DMS79 treated with DMSO at 0.1 percent for 48 hours (cell line): Measurements from ENCODE around the gene CDC14B.
"Not testable (repeated sequence)": the region's sequence is repeated elsewhere in the genome, so short reads cannot be mapped to it uniquely, and the experiment has no call there.

ENCODE experiments used
- DNase-seq: peaks from one replicate; lab custom pipeline; 2025; lab: John Stamatoyannopoulos, UW

CDC14B gene

DNA sequence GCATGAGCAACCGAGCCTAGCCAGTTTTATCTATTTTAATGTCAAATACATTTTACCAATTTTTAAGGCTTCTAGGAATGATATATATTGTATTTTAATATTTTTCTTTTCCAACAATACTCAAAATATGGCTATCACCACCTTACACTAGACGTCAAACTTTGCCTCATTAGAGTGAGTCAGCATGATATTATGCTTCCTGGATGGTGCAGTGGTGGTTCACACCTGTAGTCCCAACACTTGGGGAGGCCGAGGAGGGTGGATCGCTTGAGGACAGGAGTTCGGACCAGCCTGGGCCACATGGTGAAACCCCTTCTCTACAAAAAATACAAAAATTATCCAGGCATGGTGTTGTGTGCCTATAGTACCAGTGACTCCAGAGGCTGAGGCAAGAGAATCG, 7.3 kb upstream of the CDC14B start:
- no peak for DNase-seq

DNA sequence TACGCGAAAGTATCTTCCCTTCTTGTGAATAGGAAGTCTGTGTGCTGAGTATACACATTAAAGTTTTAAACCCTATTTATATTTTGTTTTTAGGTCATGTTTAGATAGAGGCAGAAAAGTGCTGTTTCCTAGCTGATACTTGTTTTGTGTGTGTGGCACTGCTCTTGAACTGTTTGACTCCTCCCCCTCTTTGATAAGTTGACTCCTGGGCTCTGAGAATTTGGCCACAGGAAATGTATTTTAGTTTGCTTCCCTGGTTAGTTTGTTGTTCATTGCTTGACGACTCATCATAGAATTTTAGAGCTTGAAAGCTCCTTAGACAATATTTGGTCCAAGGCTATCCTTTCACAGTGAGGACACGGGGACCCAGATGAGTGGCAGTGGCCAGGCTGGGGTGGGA, 2.0 kb upstream of the CDC14B start:
- no peak for DNase-seq

DNA sequence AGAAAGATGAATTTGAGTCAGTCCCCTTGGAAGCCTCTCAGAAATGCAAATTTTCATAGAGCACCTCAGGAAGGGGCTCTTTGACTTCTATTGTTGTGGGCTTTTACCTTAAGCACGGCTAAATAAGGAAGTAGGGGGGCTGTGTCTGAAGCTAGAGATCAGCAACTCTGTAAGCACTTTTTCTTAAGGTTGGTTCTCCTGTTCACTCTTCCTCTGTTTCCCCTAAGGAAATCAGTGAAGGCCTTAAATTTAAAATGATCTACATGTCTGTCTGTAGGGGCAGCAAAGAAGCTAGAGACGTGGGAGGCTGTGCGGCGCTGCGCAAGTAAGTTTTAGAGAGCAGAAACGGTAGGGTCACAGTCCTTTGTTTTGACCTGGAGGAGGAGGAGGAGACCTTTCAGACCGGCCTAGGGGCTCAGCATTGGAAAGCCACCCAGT, 1.2 kb upstream of the CDC14B start:
- no peak for DNase-seq

DNA sequence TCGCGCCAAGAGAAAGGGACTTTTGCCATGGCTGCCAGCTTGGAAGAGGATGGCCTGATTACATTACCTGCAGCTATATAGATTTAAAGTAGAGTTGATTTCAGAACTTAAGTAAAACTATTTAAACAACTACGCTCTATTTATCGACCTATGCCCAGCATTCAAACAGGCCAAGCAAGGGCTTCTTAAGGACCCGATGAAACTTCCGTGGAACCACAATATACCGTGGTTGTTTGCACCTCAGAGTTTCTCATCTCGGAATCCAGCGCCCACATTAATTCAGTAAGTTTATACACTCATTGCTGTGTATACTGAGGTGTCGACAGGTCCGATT, 505 bp upstream of the CDC14B start:
- no peak for DNase-seq

DNA sequence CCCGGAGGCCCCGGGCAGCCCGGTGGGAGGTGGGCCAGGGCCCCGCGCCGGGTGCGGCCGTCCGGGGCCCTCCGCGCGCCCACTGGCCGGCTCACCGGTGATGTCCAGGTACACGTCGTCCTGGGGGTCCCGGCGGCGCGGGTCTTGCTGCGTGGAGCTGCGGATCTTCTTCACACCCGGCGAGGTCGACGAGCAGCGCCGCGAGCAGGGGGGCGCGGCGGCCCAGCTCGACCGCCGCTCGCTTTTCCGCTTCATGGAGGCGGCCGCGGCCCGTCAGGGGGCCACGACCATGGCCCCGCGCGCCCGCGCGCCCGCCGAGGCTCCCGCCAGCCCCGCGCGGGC, 548 bp downstream of the CDC14B start:
- DNase-seq, result no peak

DNA sequence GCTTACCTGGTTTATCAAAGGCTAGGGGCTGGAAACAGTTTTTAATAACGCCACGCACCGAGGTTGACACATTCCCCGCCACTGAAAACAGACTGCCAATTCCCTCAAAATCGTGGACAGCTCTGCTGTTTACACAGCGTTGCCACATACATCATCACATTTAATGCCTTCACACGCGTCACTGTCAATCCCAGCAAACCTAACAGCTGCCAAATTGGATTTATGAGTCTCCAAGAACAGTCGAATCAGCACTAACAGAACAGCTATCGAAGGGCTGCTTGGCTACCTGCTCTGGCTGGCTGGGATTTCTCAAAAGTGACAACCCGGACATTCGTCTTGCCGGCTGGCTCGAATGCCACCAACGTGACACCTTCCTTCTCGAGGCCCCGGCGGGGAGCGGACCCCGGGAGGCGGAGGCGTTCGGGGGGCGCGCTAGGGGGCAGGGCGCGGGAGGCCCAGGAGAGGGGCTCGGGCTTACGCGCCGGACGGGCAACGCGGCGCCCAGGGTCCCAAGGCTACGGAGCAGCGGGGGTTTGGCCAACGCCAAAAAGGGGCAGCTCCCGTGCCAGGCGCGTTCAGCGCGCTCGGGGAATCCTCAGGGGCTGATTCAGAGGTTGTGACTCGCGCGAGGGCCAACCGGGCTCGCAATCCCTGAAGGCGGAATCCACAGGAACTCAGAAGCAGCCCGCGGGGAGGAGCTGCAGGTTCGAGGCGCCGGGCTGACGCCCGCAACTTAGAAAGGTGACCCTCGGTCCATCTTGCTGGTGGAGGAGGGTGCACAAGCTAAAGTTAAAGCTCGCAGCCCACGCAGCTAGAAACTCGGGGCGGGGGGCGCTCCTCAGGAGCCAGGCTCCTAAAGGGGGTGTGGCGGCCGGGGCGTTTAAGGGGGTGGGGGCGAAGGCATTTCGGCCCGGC, 1.2 kb downstream of the CDC14B start:
- DNase-seq, result peak; percentile 7

DNA sequence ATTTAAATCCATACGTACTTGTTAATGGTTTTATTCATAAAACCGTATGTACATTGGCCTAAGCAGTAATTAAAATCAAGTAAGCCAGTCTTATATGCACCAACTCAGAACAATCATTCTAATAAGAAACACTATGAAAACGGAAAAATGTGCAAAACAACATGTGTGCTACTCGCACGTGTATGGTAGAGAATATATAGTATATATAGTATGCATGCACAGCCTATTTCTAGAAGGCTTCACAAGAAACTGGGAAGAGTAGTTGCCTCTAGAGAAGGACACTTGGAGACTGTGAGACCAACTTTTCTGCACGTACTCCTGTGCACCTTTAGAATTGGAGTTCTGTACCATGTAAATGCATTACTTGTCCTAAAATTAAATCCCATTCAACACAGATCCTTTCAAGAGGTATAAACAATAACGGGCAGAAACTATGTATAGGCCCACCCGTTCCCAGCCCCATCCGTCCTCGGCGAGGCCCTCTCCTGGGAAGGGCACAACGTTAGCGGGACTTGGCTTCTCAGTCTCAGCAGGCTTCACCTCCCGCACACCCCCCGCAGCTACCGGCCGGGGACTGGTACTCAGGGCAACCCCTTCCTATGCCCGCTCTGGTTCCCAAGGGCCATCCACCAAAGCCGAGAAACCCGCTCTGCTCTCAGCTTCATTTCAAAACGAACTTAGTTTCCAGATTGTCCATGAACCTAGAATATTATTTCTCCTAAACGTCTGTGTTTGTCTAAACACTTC, 2.0 kb downstream of the CDC14B start:
- no peak for DNase-seq

DNA sequence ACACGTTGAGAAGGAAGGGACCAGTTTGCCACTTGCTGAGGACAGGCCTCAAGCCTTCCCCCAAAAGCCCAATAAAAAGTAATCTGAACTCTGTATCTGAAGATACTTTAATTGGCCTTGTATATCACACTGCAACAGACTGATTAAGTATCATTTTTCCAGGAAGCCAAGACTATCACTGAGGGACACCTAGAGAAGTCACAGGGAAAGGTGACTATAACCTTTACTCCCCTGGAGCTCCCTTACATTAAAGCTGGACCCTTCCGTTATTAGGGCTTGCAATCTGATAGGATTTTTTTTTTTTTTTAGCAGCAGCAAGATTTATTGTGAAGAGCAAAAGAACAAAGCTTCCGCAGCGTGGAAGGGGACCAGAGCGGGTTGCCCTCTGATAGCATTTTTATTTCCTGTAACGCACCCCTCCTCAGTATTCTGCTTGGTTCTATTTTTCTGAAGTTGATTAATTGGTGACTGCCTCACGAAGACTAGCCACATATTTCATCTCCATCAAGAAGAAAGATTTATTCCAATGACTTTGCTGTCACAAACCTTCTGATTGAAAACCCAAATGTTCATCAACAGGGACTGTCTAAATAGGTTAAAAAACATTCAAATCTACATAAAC, 2.7 kb downstream of the CDC14B start:
- no peak for DNase-seq

DNA sequence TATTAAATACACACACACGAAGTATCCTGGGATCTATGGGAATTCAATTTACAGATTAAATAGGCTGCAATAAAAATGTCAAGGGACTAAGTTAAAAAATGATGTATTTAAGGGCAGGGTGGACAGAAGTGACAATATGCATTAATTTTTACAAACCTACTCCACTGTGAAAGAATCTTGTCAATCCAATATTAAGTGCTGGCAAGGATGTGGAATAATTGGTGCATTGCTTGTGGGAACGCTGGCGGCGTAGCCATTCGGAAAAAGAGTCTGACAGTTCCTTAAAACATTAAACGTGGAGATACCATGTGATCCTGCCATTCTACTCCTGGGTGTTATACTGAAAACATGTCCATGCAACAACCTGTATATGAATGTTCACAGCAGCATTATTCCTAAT, 4.2 kb downstream of the CDC14B start:
- no peak for DNase-seq

DNA sequence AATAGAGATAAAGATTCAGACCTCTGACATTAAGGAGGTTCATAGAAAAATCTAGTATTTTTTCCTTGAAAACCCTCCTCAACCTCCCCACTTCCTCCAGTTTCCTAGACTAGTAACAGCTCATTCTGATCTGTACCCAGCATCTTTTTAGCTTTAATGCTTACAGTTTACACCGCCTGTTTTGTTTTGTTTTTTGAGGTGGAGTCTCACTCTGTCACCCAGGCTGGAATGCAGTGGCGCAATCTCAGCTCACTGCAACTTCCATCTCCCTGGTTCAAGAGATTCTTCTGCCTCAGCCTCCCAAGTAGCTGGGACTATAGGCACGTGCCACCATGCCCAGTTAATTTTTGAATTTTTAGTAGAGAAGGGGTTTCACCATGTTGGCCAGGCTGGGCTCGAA, 5.0 kb downstream of the CDC14B start:
- not testable (repeated sequence) for DNase-seq

DNA sequence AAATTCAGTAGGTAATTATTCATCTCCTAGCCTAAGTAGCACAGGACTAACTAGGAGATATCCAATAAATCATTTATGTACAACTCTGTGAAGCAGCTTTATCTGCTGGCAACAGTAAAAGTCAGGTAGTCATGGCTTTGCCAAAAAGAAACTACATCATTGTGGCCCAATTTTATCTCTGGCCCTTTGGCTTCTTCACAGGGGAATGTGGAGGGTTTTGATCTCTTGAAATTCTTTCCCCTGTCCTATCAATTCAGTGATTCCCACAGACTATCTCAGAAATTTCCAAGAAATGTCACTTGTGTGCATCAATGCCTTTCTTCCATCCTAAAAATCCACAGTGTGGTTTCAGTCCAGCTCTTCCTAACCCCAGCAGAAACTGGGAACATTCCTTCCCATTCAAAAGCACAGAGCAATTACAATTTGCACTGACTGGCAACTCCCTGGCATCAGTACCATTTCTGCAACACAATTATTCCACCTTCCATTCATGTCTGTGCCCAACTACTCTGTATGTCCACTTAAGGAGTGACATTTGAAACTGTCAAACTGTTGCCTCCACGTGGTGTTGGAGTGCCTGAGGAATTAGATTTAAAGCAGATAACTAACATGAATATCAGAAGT, 6.6 kb downstream of the CDC14B start:
- no peak for DNase-seq

DNA sequence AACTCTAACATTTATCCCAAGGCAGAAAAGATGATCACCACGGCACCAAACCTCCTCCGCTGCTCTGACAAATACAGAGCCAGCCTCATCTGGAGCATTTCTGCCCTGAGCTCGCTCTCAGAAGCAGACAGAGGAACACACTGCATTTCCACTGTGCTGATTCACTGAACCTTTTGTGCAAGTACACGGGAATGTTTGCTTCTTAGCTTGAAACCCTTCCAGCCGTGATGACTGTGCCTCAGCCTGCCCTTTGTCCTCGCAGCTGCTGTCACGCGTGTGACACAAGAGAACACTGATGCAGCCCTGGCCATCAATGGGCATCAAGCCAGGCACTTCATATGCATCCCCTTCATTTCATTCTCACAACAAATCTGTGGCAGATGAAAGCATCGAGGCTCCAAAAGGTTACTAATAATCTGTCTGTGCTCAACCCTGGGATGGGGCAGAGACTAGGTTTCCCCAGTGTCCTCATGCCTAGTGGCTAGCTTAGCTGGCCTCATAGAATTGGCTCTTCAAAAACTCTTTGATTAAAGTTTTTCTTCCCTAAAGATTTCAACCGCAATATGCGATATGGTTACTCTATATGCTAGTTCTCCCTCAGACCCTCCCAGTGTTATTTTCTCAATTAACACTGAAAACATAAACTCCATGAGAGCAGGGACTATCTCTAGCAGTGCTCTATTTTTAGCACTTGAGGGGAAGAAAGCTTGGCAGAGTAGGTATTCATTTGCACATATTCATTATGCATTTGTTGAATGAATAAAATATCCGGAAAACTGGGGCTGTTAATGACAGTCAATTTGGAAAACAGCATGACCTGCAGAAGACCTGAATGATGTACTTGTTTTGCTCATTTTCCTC, 7.3 kb downstream of the CDC14B start:
- DNase-seq, result peak; percentile 50

DNA sequence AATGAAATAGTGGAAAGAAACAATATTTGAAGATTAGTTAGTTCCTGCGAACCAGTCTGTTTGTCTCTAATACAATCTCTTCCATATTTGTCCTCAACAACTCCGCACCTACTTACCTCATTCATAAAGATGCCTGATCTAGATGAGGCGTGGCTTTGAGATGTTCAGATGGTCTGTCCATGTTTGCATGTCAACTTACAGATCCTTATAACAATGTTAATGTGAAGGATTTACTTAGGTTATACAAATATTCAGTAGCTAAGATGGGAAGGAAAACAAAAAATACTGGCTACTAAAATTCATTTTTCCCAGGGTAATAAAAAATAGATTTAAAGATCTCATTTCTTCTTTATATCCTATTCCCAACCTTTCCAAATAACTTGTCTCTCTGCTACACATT, 8.3 kb downstream of the CDC14B start:
- no peak for DNase-seq

DNA sequence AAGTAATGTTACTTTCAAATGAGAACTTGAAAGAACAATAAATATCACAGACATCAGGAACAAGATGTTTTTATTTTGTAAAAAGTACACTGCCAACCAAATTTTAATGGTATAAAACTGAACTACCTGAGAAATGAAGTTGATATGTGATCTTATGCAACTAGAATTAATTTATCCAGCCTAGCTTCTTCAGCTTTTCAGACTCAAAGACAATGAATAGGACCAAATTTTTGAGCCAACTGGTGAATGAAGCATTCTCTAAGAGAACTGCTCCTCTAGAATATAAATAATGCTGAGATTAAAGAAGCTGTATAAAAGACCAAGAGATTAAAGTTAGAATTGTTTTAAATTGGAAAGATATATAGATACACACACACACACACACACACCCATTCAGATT, 9.9 kb downstream of the CDC14B start:
- no peak for DNase-seq

DNA sequence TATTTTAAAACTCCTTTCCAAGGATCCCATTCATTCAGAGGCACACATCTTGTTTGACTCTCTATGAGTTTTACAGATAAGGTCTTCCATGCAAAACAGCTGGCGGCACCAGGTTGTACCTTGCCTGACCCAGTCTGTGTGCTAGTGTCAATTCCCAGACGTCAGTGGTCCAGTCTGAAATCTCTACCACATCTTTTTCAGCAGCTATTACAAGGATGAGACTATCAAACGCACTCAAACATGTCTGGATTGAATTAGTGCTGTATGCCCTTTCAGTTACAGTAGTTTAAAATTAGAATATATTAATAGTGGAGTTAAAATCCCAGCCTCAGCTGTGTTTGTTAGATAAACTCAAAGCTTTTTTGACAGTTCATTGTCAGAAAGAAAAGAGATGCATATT, 11.7 kb downstream of the CDC14B start:
- DNase-seq, result no peak

DNA sequence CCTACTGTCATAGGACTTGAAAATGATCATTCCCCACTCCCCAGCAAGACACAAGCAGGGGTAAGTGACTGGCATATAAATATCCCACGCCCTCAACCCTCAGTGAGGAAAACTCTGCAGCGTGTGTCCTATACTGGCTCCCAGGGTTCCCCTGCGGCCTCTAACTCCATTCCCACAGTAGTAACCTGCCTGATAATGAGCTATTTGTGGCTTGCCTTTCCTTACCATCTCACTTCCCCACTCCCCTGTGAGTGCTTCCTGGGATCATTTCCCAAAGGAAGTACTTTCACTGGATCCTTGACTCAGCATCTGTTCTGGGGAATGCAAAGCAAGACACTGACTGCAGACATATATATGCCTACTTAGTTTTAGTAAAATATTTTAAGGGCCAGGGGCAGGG, 14.3 kb downstream of the CDC14B start:
- DNase-seq, result no peak

DNA sequence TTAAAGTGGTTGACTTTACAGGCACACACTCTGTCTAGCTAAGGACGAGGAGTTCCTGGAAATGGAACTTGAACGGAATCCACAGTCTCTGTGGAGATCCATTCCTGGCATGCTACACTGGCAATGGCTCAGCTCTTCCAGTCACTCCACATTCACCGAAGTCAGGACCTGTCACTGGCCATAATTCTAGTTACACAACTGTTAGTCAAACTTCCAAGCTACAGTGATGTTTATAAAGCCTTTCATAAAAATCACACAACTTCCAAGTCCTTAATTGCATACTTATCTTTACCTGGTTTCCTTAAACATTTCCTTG, 15.7 kb downstream of the CDC14B start:
- no peak for DNase-seq

DNA sequence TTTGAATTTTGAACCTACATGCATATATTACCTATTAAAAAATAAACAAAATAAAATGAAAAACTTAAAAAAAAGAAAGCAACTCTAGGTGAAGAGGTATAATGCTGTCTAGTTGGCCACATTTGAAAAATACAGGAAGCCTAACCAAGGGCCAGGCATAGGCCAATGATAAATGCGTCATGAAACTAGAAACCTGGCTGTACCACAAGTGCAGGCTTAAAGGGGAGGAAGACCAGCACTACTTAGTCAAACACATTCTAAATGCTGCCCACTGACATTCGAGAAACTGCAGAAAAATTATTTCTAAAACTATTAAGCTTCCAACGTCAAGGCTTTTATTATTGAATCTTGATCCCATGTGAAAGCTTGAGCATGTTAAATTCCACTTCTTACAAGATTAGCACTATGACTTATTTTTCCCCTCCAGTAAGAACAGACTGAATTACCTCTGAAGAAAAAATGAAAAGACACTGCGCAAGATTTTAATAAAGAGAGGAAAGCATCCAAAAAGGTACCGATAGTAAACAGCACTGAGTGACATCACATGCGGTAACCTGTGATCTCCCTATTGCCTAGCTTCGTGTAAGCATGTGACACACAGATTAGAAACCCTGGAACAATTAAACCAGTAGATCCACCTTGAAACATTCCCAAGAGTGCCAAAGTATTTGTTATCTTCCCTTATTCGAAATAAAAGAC, 16.2 kb downstream of the CDC14B start:
- no peak for DNase-seq

DNA sequence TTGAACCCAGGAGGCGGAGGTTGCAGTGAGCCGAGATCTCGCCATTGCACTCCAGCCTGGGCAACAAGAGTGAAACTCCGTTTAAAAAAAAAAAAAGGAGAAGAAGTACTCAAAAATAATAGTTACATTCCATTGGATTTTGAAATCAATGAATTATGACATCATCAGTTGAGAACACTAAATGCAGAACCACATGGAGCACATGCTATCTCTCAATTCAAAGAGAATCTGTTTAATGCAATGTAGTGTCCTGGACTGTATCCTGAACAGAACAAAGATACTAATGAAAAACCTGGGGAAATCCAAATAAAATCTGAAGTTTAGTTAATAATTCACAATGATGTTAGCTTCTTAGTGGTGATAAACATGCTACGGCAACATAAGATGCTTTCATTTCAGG, 20.3 kb downstream of the CDC14B start:
- no peak for DNase-seq

DNA sequence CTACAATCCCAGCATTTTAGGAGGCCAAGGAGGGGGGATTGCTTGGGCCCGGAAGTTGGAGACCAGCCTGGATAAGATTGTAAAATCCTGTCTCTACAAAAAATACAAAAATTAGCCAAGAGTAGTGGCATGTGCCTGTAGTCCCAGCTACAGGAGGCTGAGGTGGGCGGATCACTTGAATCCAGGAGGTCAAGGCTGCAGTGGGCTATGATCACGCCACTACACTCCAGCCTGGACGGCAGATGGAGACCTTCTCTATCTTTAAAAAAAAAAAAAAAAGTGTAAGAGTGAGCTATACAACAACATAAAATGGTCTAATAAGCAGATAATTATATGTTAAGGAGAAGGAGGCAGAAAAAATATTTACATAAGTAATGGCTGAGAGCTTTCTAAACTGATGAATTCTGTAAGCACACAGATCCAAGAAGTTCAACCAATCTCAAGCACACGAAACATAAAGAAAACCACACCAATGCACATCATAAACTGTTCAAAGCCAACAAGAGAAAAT, 23.0 kb downstream of the CDC14B start:
- no peak for DNase-seq
